Astrocyte of the cerebellum (primary cell): ENCODE results near the gene DHRS4L2.
A peak's percentile ranks its signal among the peaks of the same experiment; 100 is the strongest.
"Not testable (repeated sequence)": the region's sequence is repeated elsewhere in the genome, so short reads cannot be mapped to it uniquely, and the experiment has no call there.

Experiments used
- DNase-seq: peaks from one replicate; pipeline ENCODE4 v3.0.0-alpha.2; 2011; ENCODE audit warnings: low read depth
- H3K4me3 ChIP-seq: 2 replicates; pipeline ENCODE4 v1.5.1; 2011; ENCODE audit warnings: mild to moderate bottlenecking, low read depth, low read length, moderate library complexity
- CTCF ChIP-seq: IDR thresholded peaks from 2 replicates; pipeline ENCODE4 v1.5.1; 2012; ENCODE audit warnings: low read length, low read depth, moderate library complexity, mild to moderate bottlenecking; ENCODE audit errors: missing control alignments
- in situ Hi-C: cut with HindIII; loops from 2 replicates; pipeline ENCODE4 v1.10.0; 2017; ENCODE audit warnings: low sequenced_read_pairs

DHRS4L2 gene

GRCh38 chr14:24032727-24033418 is 44.1 kb downstream of the DHRS4L2 start:
- in situ Hi-C loops: no loop called here
- TF ChIP-seq CTCF: no peak
- no peak for DNase-seq
- H3K4me3 ChIP-seq: no peak overlapping the region

- H3K4me3 ChIP-seq: peak overlapping the region; percentile 48
- DNase-seq, in situ Hi-C loops: not testable (repeated sequence)
Observed at GRCh38 chr14:24035769-24036168, 47.0 kb downstream of the DHRS4L2 start.

- TF ChIP-seq CTCF: peak; percentile 80
- in situ Hi-C loops: no loop called here
- H3K4me3 ChIP-seq: peak overlapping the region; percentile 48
- no peak for DNase-seq
Observed at GRCh38 chr14:24036169-24036962, 47.6 kb downstream of the DHRS4L2 start.

GRCh38 chr14:24036963-24037657 is 48.4 kb downstream of the DHRS4L2 start:
- peak overlapping the region; percentile 48 for H3K4me3 ChIP-seq
- in situ Hi-C loops, DNase-seq: not testable (repeated sequence)

- no peak for TF ChIP-seq CTCF
- H3K4me3 ChIP-seq: no peak overlapping the region
- DNase-seq: no peak
- in situ Hi-C loops: no loop called here
Observed at GRCh38 chr14:24037658-24038037, 48.9 kb downstream of the DHRS4L2 start.

GRCh38 chr14:24038686-24039085 is 50.0 kb downstream of the DHRS4L2 start:
- no peak overlapping the region for H3K4me3 ChIP-seq
- TF ChIP-seq CTCF: no peak
- in situ Hi-C loops: no loop called here
- DNase-seq: no peak

- no peak overlapping the region for H3K4me3 ChIP-seq
- TF ChIP-seq CTCF: no peak
- in situ Hi-C loops: no loop called here
- no peak for DNase-seq
Observed at GRCh38 chr14:24040692-24041091, 52.0 kb downstream of the DHRS4L2 start.
